Progenitor cell of endocrine pancreas (in vitro differentiated cells): ENCODE results near the gene PLA2G2C. TPM values are rescaled to one million over a fixed set of nuclear protein-coding genes. Genes with fewer than 3 reads are reported as not detected.
A peak's percentile ranks its signal among the peaks of the same experiment; 100 is the strongest.
"Not testable (repeated sequence)": the region's sequence is repeated elsewhere in the genome, so short reads cannot be mapped to it uniquely, and the experiment has no call there.

Experiments
- DNase-seq: peaks from one replicate; pipeline ENCODE4 v3.0.0; 2021; ENCODE audit warnings: low spot score; ENCODE audit not compliant: unreplicated experiment
- H3K27ac Mint-ChIP-seq: 2 replicates; pipeline ENCODE4 v1.8.0; 2021; ENCODE audit warnings: mild to moderate bottlenecking, moderate library complexity, mixed read lengths
- H3K27me3 Mint-ChIP-seq: 2 replicates; pipeline ENCODE4 v1.8.0; 2021; ENCODE audit warnings: mixed read lengths
- H3K36me3 Mint-ChIP-seq: 2 replicates; pipeline ENCODE4 v1.8.0; 2022; ENCODE audit warnings: mixed read lengths; ENCODE audit not compliant: insufficient read depth
- H3K4me1 Mint-ChIP-seq: 2 replicates; pipeline ENCODE4 v1.8.0; 2021; ENCODE audit warnings: low read depth, mixed read lengths
- H3K4me3 Mint-ChIP-seq: 2 replicates; pipeline ENCODE4 v1.8.0; 2021; ENCODE audit warnings: low read depth, mild to moderate bottlenecking, moderate library complexity, mixed read lengths
- H3K9me3 Mint-ChIP-seq: 2 replicates; pipeline ENCODE4 v1.8.0; 2021; ENCODE audit warnings: low read depth, mixed read lengths
- CTCF ChIP-seq: fragments of 200-600 bp; sonication (generic); IDR thresholded peaks from one replicate; pipeline ENCODE4 v1.5.0; 2021; ENCODE audit warnings: antibody characterized with exemption, mild to moderate bottlenecking; ENCODE audit not compliant: unreplicated experiment
- long read RNA-seq: library from polyadenylated mRNA; unstranded; transcript quantifications from one replicate; pipeline ENCODE4 v2.0.0, GENCODE V29; 2020
- total RNA-seq: library from RNA; stranded (reverse); gene quantifications from 2 replicates; pipeline ENCODE4 v1.2.1, GENCODE V29; 2021

PLA2G2C gene
- not detected in 2 replicates for total RNA-seq
- long read RNA-seq, result 0 reads

GRCh38 chr1:20185834-20186782 lies at the start of gene PLA2G2C, which contains the start of gene UBXN10:
PLA2G2C (minus strand) TSS chr1:20186518; CDS start chr1:20177363, 9,155 bp downstream.
UBXN10 (plus strand) TSS chr1:20186096; CDS start chr1:20190562, 4,466 bp downstream.
- H3K4me3 Mint-ChIP-seq, result peak within 1 kb of the TSS; percentile 81
- peaks cover 25% of the 10 kb centered on the region for H3K27me3 Mint-ChIP-seq
- peaks cover 1% of the 10 kb centered on the region for H3K36me3 Mint-ChIP-seq
- no peaks in the 10 kb centered on the region for H3K9me3 Mint-ChIP-seq
- peak; percentile 53 for DNase-seq
- TF ChIP-seq CTCF, result no peak
- H3K4me1 Mint-ChIP-seq, result peaks cover 29% of the 10 kb centered on the region
- no peak within 1 kb of the TSS for H3K27ac Mint-ChIP-seq

GRCh38 chr1:20234788-20235535 lies 48.6 kb upstream of the PLA2G2C start:
- H3K36me3 Mint-ChIP-seq, result no peaks in the 10 kb centered on the region
- no peaks in the 10 kb centered on the region for H3K9me3 Mint-ChIP-seq

GRCh38 chr1:20233866-20234265 lies 47.5 kb upstream of the PLA2G2C start:
- H3K27me3 Mint-ChIP-seq, result peaks cover 8% of the 10 kb centered on the region
- no peak for TF ChIP-seq CTCF
- no peaks in the 10 kb centered on the region for H3K9me3 Mint-ChIP-seq
- no peaks in the 10 kb centered on the region for H3K36me3 Mint-ChIP-seq
- no peak overlapping the region for H3K4me3 Mint-ChIP-seq
- DNase-seq, result no peak
- no peak overlapping the region for H3K27ac Mint-ChIP-seq
- H3K4me1 Mint-ChIP-seq, result peaks cover 1% of the 10 kb centered on the region

More at GRCh38 chr1:20234788-20235535, 48.6 kb upstream of the PLA2G2C start:
- Mint-ChIP-seq H3K27me3 (peaks cover 8% of the 10 kb centered on the region), H3K27ac (no peak overlapping the region), H3K4me3 (no peak overlapping the region), H3K4me1 (peaks cover 1% of the 10 kb centered on the region)
- no peak for TF ChIP-seq CTCF
- DNase-seq, result no peak

- Mint-ChIP-seq H3K36me3 (no peaks in the 10 kb centered on the region), H3K4me3 (no peak overlapping the region), H3K27me3 (peaks cover 11% of the 10 kb centered on the region), H3K9me3 (no peaks in the 10 kb centered on the region), H3K4me1 (peaks cover 1% of the 10 kb centered on the region), H3K27ac (no peak overlapping the region)
- TF ChIP-seq CTCF, result peak; percentile 24
- no peak for DNase-seq
Observed at GRCh38 chr1:20233394-20233793, 47.1 kb upstream of the PLA2G2C start.

GRCh38 chr1:20232564-20232963 lies 46.2 kb upstream of the PLA2G2C start:
- peaks cover 19% of the 10 kb centered on the region for H3K27me3 Mint-ChIP-seq
- not testable (repeated sequence) for H3K4me3 Mint-ChIP-seq, H3K27ac Mint-ChIP-seq, H3K36me3 Mint-ChIP-seq, H3K4me1 Mint-ChIP-seq, DNase-seq, H3K9me3 Mint-ChIP-seq
